HepG2 (cell line): ENCODE measurements around the gene PNPLA2. TPM values are rescaled to one million over a fixed set of nuclear protein-coding genes. Genes with fewer than 3 reads are reported as not detected.

Source experiments
- DNMT3B ChIP-seq: conservative IDR thresholded peaks from 2 replicates; pipeline ENCODE4 v1.6.1; 2016; ENCODE audit warnings: missing biosample characterization, control low read depth
- DR1 ChIP-seq: sonication (generic); formaldehyde crosslinking; IDR thresholded peaks from 2 replicates; pipeline ENCODE4 v1.8.0; 2021; ENCODE audit warnings: mild to moderate bottlenecking, missing genetic modification reagents, inconsistent platforms
- SP4 ChIP-seq: sonication (generic); formaldehyde crosslinking; IDR thresholded peaks from 2 replicates; pipeline ENCODE4 v1.8.1; 2023; ENCODE audit warnings: mild to moderate bottlenecking, missing genetic modification reagents
- ZNF326 ChIP-seq: sonication (generic); formaldehyde crosslinking; IDR thresholded peaks from 2 replicates; pipeline ENCODE4 v1.4.0; 2020; ENCODE audit warnings: missing genetic modification reagents, borderline replicate concordance
- ZNF549 ChIP-seq: sonication (generic); formaldehyde crosslinking; IDR thresholded peaks from 2 replicates; pipeline ENCODE4 v1.5.0; 2020; ENCODE audit warnings: missing genetic modification reagents
- ZNF761 ChIP-seq: sonication (generic); formaldehyde crosslinking; conservative IDR thresholded peaks from 2 replicates; pipeline ENCODE4 v1.4.0; 2020; ENCODE audit warnings: mild to moderate bottlenecking, missing genetic modification reagents
- ZNF788 ChIP-seq: sonication (generic); formaldehyde crosslinking; IDR thresholded peaks from 2 replicates; pipeline ENCODE4 v1.5.0; 2020; ENCODE audit warnings: mild to moderate bottlenecking, missing genetic modification reagents, borderline replicate concordance
- polyA plus RNA-seq, 8 experiments: library from polyadenylated mRNA; depleted of rRNA in 3 of 8; stranded (reverse) in 7 of 8; unstranded in 1 of 8; fragments of >200 nt; fragmentation: Illumina TruSeq in 4 of 8; extraction: Trizol in 4 of 8; gene quantifications; 2 replicates each; pipeline versions ENCODE4 v1.2.1 to v1.2.3, GENCODE V29; 2011 to 2016; ENCODE audit warnings: low read depth in 4 of 8, missing spikeins in 1 of 8, mixed read lengths in 1 of 8; ENCODE audit not compliant: insufficient read depth in 1 of 8
- total RNA-seq, 5 experiments: library from RNA; depleted of rRNA; stranded (reverse); fragments of >200 nt; fragmentation: Illumina TruSeq; extraction: Trizol; gene quantifications; 2 replicates each; pipeline ENCODE4 v1.2.3, GENCODE V29; 2016; ENCODE audit warnings: low read depth in 1 of 5
- TF ChIP-seq, protein P1 (sequence below): sonication (generic); formaldehyde crosslinking; IDR thresholded peaks from 2 replicates; pipeline ENCODE4 v1.4.0; 2020; ENCODE audit warnings: mild to moderate bottlenecking, missing genetic modification reagents
- TF ChIP-seq, protein P2 (sequence below): sonication (generic); formaldehyde crosslinking; IDR thresholded peaks from 2 replicates; pipeline ENCODE4 v1.4.0; 2020; ENCODE audit warnings: missing genetic modification reagents, borderline replicate concordance
- TF ChIP-seq, protein P3 (sequence below): sonication (generic); formaldehyde crosslinking; IDR thresholded peaks from 2 replicates; pipeline ENCODE4 v1.5.0; 2020; ENCODE audit warnings: mild to moderate bottlenecking, missing genetic modification reagents, borderline replicate concordance

The PNPLA2 gene
- total and polyA plus RNA-seq, 2 of the 13 experiments (the other 11 are each of a cell fraction or from before 2014, with no cell fraction given): 10.5 to 43.2 TPM

GRCh38 chr11:819129-819931 lies 616 bp downstream of the PNPLA2 start (continued):
- TF ChIP-seq, protein P1, sequence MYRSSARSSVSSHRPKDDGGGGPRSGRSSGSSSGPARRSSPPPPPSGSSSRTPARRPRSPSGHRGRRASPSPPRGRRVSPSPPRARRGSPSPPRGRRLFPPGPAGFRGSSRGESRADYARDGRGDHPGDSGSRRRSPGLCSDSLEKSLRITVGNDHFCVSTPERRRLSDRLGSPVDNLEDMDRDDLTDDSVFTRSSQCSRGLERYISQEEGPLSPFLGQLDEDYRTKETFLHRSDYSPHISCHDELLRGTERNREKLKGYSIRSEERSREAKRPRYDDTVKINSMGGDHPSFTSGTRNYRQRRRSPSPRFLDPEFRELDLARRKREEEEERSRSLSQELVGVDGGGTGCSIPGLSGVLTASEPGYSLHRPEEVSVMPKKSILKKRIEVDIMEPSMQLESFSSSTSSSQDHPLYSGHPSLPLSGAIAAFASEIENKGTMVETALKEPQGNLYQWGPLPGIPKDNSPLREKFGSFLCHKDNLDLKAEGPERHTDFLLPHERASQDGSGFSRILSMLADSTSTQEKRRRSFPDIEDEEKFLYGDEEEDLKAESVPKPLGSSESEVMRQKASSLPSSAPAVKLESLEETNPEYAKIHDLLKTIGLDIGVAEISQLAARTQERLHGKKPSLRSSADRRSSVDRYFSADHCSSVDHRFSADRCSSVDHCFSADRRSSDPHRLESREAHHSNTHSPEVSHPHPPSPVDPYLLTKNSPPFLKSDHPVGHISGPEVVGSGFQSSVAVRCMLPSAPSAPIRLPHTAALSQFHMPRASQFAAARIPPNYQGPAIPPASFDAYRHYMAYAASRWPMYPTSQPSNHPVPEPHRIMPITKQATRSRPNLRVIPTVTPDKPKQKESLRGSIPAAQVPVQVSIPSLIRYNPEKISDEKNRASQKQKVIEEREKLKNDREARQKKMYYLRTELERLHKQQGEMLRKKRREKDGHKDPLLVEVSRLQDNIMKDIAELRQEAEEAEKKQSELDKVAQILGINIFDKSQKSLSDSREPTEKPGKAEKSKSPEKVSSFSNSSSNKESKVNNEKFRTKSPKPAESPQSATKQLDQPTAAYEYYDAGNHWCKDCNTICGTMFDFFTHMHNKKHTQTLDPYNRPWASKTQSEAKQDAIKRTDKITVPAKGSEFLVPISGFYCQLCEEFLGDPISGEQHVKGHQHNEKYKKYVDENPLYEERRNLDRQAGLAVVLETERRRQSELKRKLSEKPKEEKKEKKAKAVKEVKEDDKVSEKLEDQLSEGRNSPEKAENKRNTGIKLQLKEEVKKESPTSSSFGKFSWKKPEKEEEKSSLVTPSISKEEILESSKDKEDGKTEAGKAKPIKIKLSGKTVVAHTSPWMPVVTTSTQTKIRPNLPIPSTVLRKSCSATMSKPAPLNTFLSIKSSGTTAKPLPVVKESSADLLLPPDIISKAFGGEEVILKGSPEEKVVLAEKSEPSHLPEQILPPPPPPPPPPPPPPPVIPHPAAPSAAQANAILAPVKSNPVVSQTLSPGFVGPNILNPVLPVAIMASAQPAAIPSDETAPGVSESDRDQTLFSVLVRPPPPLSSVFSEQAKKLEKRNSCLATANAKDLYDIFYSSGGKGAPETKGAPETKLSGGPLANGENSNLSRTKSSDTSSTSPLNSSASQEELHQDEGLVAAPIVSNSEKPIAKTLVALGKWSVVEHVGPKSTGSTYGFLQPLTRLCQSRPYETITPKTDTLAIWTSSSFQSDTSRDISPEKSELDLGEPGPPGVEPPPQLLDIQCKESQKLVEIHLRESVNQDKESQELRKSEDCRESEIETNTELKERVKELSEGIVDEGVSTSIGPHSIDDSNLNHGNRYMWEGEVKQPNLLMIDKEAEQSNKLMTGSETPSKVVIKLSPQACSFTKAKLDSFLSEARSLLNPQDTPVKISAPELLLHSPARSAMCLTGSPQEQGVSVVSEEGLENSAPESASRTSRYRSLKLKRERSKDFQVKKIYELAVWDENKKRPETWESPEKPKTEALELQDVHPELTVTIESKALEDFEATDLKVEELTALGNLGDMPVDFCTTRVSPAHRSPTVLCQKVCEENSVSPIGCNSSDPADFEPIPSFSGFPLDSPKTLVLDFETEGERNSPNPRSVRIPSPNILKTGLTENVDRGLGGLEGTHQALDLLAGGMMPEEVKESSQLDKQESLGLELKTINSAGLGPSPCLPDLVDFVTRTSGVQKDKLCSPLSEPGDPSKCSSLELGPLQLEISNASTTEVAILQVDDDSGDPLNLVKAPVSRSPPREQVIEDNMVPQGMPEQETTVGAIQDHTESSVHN: no peak
- TF ChIP-seq ZNF761: 0 out of 2 replicates have a peak, but pooled peaks have one; percentile 27
- TF ChIP-seq ZNF326 (CRISPR knock-in tag): no peak
- no peak for TF ChIP-seq ZNF549
- peak; percentile 88 for TF ChIP-seq DR1
- peak; percentile 87 for TF ChIP-seq SP4
- TF ChIP-seq ZNF788 (CRISPR knock-in tag): no peak; the same call in 1 of the 2 replicates
- TF ChIP-seq, protein P2, sequence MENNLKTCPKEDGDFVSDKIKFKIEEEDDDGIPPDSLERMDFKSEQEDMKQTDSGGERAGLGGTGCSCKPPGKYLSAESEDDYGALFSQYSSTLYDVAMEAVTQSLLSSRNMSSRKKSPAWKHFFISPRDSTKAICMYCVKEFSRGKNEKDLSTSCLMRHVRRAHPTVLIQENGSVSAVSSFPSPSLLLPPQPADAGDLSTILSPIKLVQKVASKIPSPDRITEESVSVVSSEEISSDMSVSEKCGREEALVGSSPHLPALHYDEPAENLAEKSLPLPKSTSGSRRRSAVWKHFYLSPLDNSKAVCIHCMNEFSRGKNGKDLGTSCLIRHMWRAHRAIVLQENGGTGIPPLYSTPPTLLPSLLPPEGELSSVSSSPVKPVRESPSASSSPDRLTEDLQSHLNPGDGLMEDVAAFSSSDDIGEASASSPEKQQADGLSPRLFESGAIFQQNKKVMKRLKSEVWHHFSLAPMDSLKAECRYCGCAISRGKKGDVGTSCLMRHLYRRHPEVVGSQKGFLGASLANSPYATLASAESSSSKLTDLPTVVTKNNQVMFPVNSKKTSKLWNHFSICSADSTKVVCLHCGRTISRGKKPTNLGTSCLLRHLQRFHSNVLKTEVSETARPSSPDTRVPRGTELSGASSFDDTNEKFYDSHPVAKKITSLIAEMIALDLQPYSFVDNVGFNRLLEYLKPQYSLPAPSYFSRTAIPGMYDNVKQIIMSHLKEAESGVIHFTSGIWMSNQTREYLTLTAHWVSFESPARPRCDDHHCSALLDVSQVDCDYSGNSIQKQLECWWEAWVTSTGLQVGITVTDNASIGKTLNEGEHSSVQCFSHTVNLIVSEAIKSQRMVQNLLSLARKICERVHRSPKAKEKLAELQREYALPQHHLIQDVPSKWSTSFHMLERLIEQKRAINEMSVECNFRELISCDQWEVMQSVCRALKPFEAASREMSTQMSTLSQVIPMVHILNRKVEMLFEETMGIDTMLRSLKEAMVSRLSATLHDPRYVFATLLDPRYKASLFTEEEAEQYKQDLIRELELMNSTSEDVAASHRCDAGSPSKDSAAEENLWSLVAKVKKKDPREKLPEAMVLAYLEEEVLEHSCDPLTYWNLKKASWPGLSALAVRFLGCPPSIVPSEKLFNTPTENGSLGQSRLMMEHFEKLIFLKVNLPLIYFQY: peak; percentile 18; the same call in 1 of the 2 replicates
- TF ChIP-seq DNMT3B (CRISPR knock-in tag): no peak
- TF ChIP-seq, protein P3, sequence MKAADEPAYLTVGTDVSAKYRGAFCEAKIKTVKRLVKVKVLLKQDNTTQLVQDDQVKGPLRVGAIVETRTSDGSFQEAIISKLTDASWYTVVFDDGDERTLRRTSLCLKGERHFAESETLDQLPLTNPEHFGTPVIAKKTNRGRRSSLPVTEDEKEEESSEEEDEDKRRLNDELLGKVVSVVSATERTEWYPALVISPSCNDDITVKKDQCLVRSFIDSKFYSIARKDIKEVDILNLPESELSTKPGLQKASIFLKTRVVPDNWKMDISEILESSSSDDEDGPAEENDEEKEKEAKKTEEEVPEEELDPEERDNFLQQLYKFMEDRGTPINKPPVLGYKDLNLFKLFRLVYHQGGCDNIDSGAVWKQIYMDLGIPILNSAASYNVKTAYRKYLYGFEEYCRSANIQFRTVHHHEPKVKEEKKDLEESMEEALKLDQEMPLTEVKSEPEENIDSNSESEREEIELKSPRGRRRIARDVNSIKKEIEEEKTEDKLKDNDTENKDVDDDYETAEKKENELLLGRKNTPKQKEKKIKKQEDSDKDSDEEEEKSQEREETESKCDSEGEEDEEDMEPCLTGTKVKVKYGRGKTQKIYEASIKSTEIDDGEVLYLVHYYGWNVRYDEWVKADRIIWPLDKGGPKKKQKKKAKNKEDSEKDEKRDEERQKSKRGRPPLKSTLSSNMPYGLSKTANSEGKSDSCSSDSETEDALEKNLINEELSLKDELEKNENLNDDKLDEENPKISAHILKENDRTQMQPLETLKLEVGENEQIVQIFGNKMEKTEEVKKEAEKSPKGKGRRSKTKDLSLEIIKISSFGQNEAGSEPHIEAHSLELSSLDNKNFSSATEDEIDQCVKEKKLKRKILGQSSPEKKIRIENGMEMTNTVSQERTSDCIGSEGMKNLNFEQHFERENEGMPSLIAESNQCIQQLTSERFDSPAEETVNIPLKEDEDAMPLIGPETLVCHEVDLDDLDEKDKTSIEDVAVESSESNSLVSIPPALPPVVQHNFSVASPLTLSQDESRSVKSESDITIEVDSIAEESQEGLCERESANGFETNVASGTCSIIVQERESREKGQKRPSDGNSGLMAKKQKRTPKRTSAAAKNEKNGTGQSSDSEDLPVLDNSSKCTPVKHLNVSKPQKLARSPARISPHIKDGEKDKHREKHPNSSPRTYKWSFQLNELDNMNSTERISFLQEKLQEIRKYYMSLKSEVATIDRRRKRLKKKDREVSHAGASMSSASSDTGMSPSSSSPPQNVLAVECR: peak; percentile 72
